Measurements from ENCODE around the gene ARHGEF12. TPM values are rescaled to one million over a fixed set of nuclear protein-coding genes. Genes with fewer than 3 reads are reported as not detected.
A peak's percentile ranks its signal among the peaks of the same experiment; 100 is the strongest.

Gene ARHGEF12
- total RNA-seq, 1 donor from 2014 or later, result 83.1 TPM

DNA sequence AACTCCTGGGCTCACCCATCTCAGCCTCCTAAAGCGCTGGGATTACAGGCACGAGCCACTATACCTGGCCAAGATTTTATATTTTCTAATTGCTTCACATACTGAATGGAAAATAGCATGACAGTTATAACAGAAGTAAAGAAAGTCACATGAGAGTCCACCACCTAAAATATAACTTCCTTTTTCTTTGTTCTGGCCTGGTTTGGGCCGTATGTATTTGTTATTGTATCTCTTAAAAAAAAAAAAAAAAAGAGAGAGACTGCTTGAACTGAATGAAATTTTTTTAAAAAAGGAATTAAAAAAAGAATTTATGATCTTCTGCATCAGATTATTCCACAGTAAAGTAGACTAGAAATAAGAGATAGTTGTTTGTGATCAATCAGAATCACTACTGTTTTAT lies 89.3 kb downstream of the ARHGEF12 start:
- no peak overlapping the region for H3K4me3 Mint-ChIP-seq (ENCODE audit: unreplicated experiment)
- peaks cover 5% of the 10 kb centered on the region for H3K4me1 Mint-ChIP-seq (ENCODE audit: low read depth, unreplicated experiment)
- H3K36me3 ChIP-seq (ENCODE audit: insufficient read depth, low read length), result peaks cover 15% of the 10 kb centered on the region
- TF ChIP-seq EZH2 (IDR thresholded peaks at IDR 0.05; ENCODE audit: insufficient read depth, low read length), result no peak
- TF ChIP-seq, protein P1, sequence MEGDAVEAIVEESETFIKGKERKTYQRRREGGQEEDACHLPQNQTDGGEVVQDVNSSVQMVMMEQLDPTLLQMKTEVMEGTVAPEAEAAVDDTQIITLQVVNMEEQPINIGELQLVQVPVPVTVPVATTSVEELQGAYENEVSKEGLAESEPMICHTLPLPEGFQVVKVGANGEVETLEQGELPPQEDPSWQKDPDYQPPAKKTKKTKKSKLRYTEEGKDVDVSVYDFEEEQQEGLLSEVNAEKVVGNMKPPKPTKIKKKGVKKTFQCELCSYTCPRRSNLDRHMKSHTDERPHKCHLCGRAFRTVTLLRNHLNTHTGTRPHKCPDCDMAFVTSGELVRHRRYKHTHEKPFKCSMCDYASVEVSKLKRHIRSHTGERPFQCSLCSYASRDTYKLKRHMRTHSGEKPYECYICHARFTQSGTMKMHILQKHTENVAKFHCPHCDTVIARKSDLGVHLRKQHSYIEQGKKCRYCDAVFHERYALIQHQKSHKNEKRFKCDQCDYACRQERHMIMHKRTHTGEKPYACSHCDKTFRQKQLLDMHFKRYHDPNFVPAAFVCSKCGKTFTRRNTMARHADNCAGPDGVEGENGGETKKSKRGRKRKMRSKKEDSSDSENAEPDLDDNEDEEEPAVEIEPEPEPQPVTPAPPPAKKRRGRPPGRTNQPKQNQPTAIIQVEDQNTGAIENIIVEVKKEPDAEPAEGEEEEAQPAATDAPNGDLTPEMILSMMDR (IDR thresholded peaks at IDR 0.05; ENCODE audit: insufficient read depth, low read depth, low read length), result no peak
- no peaks in the 10 kb centered on the region for H3K4me1 ChIP-seq (ENCODE audit: insufficient read depth, low read length)
- H2AFZ ChIP-seq (ENCODE audit: low read depth, low read length), result no peak overlapping the region
- no peak overlapping the region for H3K27ac ChIP-seq (ENCODE audit: low read depth, low read length)
- no peak overlapping the region for H3K9ac ChIP-seq (ENCODE audit: low read length)
- no peaks in the 10 kb centered on the region for H3K27me3 ChIP-seq (ENCODE audit: insufficient read depth, low read length)
- H3K4me2 ChIP-seq (ENCODE audit: low read length), result no peak overlapping the region
- H3K79me2 ChIP-seq (ENCODE audit: insufficient read depth, low read length), result no peaks in the 10 kb centered on the region
- FAIRE-seq (no peak), DNase-seq (ENCODE audit: low read depth) (no peak)
- no peaks in the 10 kb centered on the region for H4K20me1 ChIP-seq (ENCODE audit: insufficient read depth, low read length)
- H3K4me3 ChIP-seq (ENCODE audit: insufficient read depth, low read depth, low read length), result no peak overlapping the region
- H3K27me3 Mint-ChIP-seq (ENCODE audit: low read depth, unreplicated experiment), result no peaks in the 10 kb centered on the region
- H3K9me3 Mint-ChIP-seq (ENCODE audit: unreplicated experiment), result no peaks in the 10 kb centered on the region
- H3K36me3 Mint-ChIP-seq (ENCODE audit: low read depth, unreplicated experiment), result peaks cover 7% of the 10 kb centered on the region
- H3K27ac Mint-ChIP-seq (ENCODE audit: unreplicated experiment), result no peak overlapping the region
- H3K9me3 ChIP-seq (ENCODE audit: insufficient read depth, low read depth, low read length), result no peaks in the 10 kb centered on the region

DNA sequence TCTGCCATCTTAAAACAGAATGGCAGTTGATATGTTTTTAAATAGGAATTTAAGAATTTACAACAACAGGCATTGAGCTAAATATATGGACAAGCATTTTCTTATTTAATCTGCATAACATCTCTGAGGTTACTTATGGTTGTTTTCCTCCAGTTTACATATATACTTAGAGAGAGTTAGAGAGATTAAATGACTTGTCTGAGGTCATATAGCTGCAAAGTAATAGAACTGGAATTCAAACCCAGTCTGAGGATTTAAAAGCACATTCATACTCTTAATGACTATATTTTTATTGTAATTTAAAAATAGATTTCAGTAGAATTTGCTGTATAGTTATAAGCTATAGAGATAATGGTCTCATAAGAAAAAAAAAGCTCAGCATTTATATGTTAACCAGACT lies 93.9 kb downstream of the ARHGEF12 start:
- H3K4me1 Mint-ChIP-seq (ENCODE audit: low read depth, unreplicated experiment), result peaks cover 29% of the 10 kb centered on the region
- no peak overlapping the region for H3K27ac Mint-ChIP-seq (ENCODE audit: unreplicated experiment)
- H3K4me3 Mint-ChIP-seq (ENCODE audit: unreplicated experiment), result no peak overlapping the region
- no peaks in the 10 kb centered on the region for H3K27me3 Mint-ChIP-seq (ENCODE audit: low read depth, unreplicated experiment)
- TF ChIP-seq EZH2 (IDR thresholded peaks at IDR 0.05; ENCODE audit: insufficient read depth, low read length), result no peak
- TF ChIP-seq, protein P1 (IDR thresholded peaks at IDR 0.05; ENCODE audit: insufficient read depth, low read depth, low read length), result no peak
- no peaks in the 10 kb centered on the region for H3K9me3 ChIP-seq (ENCODE audit: insufficient read depth, low read depth, low read length)
- peaks cover 9% of the 10 kb centered on the region for H3K36me3 Mint-ChIP-seq (ENCODE audit: low read depth, unreplicated experiment)
- H3K4me3 ChIP-seq (ENCODE audit: insufficient read depth, low read depth, low read length), result no peak overlapping the region
- no peaks in the 10 kb centered on the region for H3K27me3 ChIP-seq (ENCODE audit: insufficient read depth, low read length)
- H3K36me3 ChIP-seq (ENCODE audit: insufficient read depth, low read length), result peaks cover 10% of the 10 kb centered on the region
- no peak overlapping the region for H2AFZ ChIP-seq (ENCODE audit: low read depth, low read length)
- H3K4me1 ChIP-seq (ENCODE audit: insufficient read depth, low read length), result peaks cover 16% of the 10 kb centered on the region
- H4K20me1 ChIP-seq (ENCODE audit: insufficient read depth, low read length), result no peaks in the 10 kb centered on the region
- H3K27ac ChIP-seq (ENCODE audit: low read depth, low read length), result no peak overlapping the region
- H3K79me2 ChIP-seq (ENCODE audit: insufficient read depth, low read length), result no peaks in the 10 kb centered on the region
- no peak for DNase-seq (ENCODE audit: low read depth)
- H3K9ac ChIP-seq (ENCODE audit: low read length), result no peak overlapping the region
- no peak for FAIRE-seq
- no peaks in the 10 kb centered on the region for H3K9me3 Mint-ChIP-seq (ENCODE audit: unreplicated experiment)
- H3K4me2 ChIP-seq (ENCODE audit: low read length), result no peak overlapping the region

DNA sequence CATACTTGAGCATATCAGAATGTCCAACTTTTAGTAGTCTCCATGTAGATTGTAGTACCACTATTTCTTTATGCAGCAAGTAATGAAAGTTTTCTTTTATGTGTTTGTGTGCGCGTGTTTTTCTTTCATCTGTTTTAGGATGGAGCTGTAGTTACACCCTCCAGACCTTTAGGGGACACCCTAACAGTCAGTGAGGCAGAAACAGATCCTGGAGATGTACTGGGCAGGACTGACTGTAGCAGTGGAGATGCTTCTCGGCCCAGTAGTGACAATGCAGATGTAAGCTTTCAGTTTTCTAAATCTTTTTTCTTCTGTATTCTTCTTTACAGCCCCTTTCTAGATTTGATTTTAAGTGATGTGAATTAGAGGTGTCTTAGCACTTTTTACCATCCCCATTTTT lies 95.4 kb downstream of the ARHGEF12 start:
- Histone ChIP-seq H3K27me3 (ENCODE audit: insufficient read depth, low read length) (no peaks in the 10 kb centered on the region), H3K4me2 (ENCODE audit: low read length) (peak overlapping the region; percentile 74), H3K4me3 (ENCODE audit: insufficient read depth, low read depth, low read length) (peak overlapping the region; percentile 40), H3K4me1 (ENCODE audit: insufficient read depth, low read length) (peaks cover 16% of the 10 kb centered on the region), H2AFZ (ENCODE audit: low read depth, low read length) (peak overlapping the region; percentile 16), H3K79me2 (ENCODE audit: insufficient read depth, low read length) (no peaks in the 10 kb centered on the region), H3K36me3 (ENCODE audit: insufficient read depth, low read length) (peaks cover 7% of the 10 kb centered on the region), H3K9me3 (ENCODE audit: insufficient read depth, low read depth, low read length) (no peaks in the 10 kb centered on the region), H3K27ac (ENCODE audit: low read depth, low read length) (peak overlapping the region; percentile 94), H3K9ac (ENCODE audit: low read length) (peak overlapping the region; percentile 81), H4K20me1 (ENCODE audit: insufficient read depth, low read length) (no peaks in the 10 kb centered on the region)
- no peak for FAIRE-seq
- Mint-ChIP-seq H3K9me3 (ENCODE audit: unreplicated experiment) (no peaks in the 10 kb centered on the region), H3K36me3 (ENCODE audit: low read depth, unreplicated experiment) (peaks cover 7% of the 10 kb centered on the region), H3K4me3 (ENCODE audit: unreplicated experiment) (peak overlapping the region; percentile 78), H3K4me1 (ENCODE audit: low read depth, unreplicated experiment) (peaks cover 29% of the 10 kb centered on the region), H3K27me3 (ENCODE audit: low read depth, unreplicated experiment) (no peaks in the 10 kb centered on the region), H3K27ac (ENCODE audit: unreplicated experiment) (peak overlapping the region; percentile 98)
- peak; percentile 57 for DNase-seq (ENCODE audit: low read depth)
- TF ChIP-seq, protein P1 (IDR thresholded peaks at IDR 0.05; ENCODE audit: insufficient read depth, low read depth, low read length), result peak; percentile 54
- no peak for TF ChIP-seq EZH2 (IDR thresholded peaks at IDR 0.05; ENCODE audit: insufficient read depth, low read length)
